Measurements from ENCODE around the gene LYPLAL1.
"Not testable (repeated sequence)": the region's sequence is repeated elsewhere in the genome, so short reads cannot be mapped to it uniquely, and the experiment has no call there.

The LYPLAL1 gene

GRCh38 chr1:219189952-219190351, 16.3 kb downstream of the LYPLAL1 start:
- TF ChIP-seq, protein P1, sequence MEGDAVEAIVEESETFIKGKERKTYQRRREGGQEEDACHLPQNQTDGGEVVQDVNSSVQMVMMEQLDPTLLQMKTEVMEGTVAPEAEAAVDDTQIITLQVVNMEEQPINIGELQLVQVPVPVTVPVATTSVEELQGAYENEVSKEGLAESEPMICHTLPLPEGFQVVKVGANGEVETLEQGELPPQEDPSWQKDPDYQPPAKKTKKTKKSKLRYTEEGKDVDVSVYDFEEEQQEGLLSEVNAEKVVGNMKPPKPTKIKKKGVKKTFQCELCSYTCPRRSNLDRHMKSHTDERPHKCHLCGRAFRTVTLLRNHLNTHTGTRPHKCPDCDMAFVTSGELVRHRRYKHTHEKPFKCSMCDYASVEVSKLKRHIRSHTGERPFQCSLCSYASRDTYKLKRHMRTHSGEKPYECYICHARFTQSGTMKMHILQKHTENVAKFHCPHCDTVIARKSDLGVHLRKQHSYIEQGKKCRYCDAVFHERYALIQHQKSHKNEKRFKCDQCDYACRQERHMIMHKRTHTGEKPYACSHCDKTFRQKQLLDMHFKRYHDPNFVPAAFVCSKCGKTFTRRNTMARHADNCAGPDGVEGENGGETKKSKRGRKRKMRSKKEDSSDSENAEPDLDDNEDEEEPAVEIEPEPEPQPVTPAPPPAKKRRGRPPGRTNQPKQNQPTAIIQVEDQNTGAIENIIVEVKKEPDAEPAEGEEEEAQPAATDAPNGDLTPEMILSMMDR (IDR thresholded peaks at IDR 0.05; ENCODE audit: borderline replicate concordance, control extremely low read depth, extremely low read depth, insufficient read depth, missing control alignments): no peak
- in situ Hi-C loops (cut with MboI; ENCODE audit: low sequenced_read_pairs, unreplicated experiment): no loop called here
- DNase-seq (ENCODE audit: low spot score): no peak

DNA sequence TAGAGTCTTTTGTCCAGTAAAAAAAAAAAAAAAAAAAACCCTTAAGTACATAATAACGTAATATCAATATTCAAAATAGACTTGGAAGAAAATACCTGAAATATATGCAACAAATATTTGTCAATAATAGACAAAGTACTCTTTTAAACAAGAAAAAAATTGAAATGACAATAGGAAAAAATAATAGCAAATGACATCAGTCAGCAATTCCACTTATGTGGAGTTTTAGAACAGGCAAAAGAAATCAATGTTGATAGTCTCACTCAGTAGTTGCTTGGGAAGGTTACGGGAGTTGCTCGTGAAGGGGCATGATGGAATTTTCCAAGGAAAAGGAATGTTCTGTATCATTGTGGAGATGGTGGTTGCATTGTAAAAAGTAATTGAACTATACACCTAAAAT, 16.9 kb downstream of the LYPLAL1 start:
- in situ Hi-C loops (cut with MboI; ENCODE audit: low sequenced_read_pairs, unreplicated experiment): no loop called here

DNA sequence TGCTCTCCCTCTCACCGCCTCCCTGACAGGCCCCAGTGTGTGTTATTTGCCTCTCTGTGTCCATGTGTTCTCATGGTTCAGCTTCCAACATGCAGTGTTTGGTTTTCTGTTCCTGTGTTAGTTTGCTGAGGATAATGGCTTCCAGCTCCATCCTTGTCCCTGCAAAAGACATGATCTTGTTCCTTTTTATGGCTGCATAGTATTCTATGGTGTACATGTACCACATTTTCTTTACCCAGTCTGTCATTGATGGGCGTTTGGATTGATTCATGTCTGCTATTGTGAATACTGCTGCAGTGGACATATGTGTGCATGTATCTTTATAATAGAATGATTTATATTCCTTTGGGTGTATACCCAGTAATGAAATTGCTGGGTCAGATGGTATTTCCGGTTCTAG, 22.2 kb downstream of the LYPLAL1 start:
- in situ Hi-C loops (cut with MboI; ENCODE audit: low sequenced_read_pairs, unreplicated experiment); DNase-seq (ENCODE audit: low spot score): not testable (repeated sequence)

More for the DNA sequence above, 16.9 kb downstream of the LYPLAL1 start:
- DNase-seq (ENCODE audit: low spot score): no peak
- TF ChIP-seq, protein P1 (IDR thresholded peaks at IDR 0.05; ENCODE audit: borderline replicate concordance, control extremely low read depth, extremely low read depth, insufficient read depth, missing control alignments): no peak

- DNase-seq (ENCODE audit: low spot score): no peak
- in situ Hi-C loops (cut with MboI; ENCODE audit: low sequenced_read_pairs, unreplicated experiment): no loop called here
- TF ChIP-seq, protein P1 (IDR thresholded peaks at IDR 0.05; ENCODE audit: borderline replicate concordance, control extremely low read depth, extremely low read depth, insufficient read depth, missing control alignments): no peak
These were observed 28.0 kb downstream of the LYPLAL1 start for GRCh38 chr1:219201656-219202055.

DNA sequence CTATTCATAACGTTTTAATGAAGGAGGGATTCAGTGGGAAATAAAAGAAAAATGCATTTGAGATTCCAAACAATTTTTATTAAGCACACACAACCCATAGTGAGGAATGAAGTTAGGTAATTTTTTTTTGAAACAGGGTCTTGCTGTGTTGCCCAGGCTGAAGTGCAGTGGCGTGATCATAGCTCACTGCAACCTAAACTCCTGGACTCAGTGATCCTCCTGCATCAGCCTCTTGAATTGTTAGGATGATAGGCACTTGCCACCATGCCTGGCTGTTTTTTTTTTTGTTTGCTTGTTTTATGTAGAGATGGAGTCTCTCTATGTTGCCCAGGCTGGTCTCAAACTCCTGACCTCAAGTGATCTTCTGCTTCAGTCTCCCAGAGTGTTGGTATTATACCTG, 28.9 kb downstream of the LYPLAL1 start:
- DNase-seq (ENCODE audit: low spot score): no peak
- TF ChIP-seq, protein P1 (IDR thresholded peaks at IDR 0.05; ENCODE audit: borderline replicate concordance, control extremely low read depth, extremely low read depth, insufficient read depth, missing control alignments): no peak
- in situ Hi-C loops (cut with MboI; ENCODE audit: low sequenced_read_pairs, unreplicated experiment): no loop called here

- TF ChIP-seq, protein P1 (IDR thresholded peaks at IDR 0.05; ENCODE audit: borderline replicate concordance, control extremely low read depth, extremely low read depth, insufficient read depth, missing control alignments): no peak
- in situ Hi-C loops (cut with MboI; ENCODE audit: low sequenced_read_pairs, unreplicated experiment): no loop called here
- DNase-seq (ENCODE audit: low spot score): no peak
These were observed 32.7 kb downstream of the LYPLAL1 start for GRCh38 chr1:219206350-219206749.

DNA sequence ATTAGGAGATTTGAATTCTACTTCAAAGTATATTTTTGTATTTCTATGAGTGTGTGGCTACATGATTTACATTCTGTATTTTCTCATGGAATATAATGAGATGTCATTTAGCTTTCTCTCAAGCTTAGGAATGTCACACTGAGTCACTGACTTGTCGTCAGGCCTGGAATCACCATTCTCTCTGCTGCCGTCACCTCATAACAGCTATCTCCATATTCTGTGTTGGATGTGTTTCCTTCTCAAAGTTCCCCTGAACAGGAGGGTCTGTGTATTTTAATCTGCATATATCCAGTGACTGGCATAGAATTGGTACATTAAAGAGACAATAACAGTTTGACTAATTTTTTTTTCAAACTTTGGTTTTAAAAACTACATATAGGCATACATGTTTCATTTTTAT, 35.9 kb downstream of the LYPLAL1 start:
- DNase-seq (ENCODE audit: low spot score): no peak
- in situ Hi-C loops (cut with MboI; ENCODE audit: low sequenced_read_pairs, unreplicated experiment): no loop called here
- TF ChIP-seq, protein P1 (IDR thresholded peaks at IDR 0.05; ENCODE audit: borderline replicate concordance, control extremely low read depth, extremely low read depth, insufficient read depth, missing control alignments): no peak
